GOT3 (cell line): Measurements from ENCODE around the gene PNPLA8.

Experiments
- DNase-seq: peaks from one replicate; lab custom pipeline; 2025; ENCODE audit warnings: mixed read lengths; lab: John Stamatoyannopoulos, UW

Gene PNPLA8

GRCh38 chr7:108441392-108441955 lies 84.5 kb downstream of the PNPLA8 start:
- DNase-seq: no peak

DNA sequence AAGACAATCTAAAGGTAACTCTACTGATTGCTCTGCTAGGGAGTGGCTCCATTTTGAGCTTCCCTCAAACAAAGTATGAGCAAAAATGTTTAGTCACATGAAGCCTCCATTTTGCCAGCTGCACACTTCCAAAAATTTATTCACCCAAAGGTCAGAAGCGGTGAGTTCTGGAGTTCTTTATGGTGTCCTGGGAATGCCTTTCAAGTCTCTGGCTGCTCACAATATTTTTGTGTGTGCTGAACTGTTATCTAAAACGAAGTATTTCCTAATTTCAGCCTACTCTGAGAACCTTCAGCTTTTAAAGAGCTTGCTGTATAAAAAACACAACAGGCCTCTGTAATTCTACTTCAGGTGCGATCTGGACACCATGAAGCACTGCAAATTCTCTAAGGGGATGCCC lies 85.3 kb downstream of the PNPLA8 start:
- DNase-seq: no peak

- no peak for DNase-seq
Measured at GRCh38 chr7:108436906-108437305, 89.0 kb downstream of the PNPLA8 start.

DNA sequence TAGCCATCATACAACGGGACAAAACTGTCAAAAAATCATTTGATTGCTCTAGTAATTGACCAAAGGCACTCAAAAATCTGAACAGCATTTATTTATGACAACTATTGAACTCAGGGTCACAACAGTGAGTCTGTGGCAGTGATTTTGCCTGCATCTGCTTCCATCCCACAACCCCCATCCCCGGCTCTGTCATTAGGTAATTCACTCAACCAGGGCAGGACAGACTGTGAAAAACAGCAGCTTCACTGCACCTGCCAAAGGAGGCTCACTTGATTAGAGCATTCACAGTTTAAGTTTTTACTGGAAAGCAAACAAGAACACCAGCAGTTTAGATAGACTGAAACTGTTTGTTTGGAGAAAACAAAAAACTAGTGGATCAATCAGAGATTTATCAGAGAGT lies 91.9 kb downstream of the PNPLA8 start:
- DNase-seq: no peak

DNA sequence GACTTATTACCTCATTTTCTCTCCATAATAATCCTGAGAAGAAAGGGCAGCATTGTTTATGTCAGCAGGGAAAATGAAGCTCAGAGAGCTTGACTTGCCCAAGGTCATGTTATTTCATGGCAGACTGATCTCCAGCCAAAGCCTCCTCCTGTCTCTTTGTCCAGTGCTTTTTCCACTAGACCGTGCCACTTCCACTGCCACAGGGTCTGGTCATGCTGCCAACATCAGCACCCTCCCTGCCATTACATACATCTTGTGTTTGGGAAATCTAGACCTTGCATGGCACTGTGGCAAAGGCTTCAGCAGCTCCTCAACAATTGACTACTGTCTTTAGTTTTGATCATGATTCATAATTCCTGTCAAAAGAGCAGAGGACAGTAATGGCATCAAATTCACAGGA lies 94.8 kb downstream of the PNPLA8 start:
- DNase-seq: no peak

- DNase-seq: no peak
Measured at GRCh38 chr7:108430664-108431063, 95.3 kb downstream of the PNPLA8 start.

DNA sequence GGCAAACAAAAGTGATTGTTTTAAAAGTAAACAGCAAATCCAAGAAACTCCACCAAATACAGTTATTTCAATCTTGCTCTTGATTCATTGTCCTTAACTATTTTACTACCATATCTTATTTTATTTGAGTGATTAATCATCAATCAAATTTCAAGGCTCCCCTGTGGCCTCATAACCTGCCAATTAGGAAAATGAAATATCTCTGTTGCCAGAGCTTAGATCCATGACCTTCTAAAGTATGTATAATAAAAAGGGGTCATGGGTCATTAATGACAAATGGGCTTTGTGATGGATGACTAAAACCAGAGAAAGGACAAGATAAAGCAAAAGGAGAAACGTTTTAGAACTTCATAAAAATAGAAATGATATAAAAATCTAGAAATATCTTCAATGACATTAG lies 98.2 kb downstream of the PNPLA8 start:
- no peak for DNase-seq

- no peak for DNase-seq
Measured at GRCh38 chr7:108425714-108426275, 100.1 kb downstream of the PNPLA8 start.

DNA sequence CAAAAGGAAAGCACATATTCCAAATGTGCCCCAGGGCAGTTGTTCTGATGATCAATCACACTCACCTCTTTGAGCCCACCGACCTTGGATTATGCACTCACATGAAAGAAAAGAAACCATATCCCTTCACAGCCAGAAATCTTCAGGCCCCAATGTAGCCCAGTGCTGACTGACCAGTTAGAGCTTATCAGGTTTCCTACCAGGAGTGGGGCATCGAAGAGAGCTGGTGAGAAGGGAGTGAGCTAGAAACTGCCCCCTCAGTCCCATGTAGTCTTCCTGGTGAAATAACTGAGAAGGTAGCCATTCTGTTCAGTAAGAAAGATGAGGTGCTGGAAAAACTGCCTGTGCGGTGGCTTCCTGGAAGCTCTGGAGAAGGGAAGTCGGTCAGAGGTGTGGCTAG lies 101.9 kb downstream of the PNPLA8 start:
- DNase-seq: no peak

DNA sequence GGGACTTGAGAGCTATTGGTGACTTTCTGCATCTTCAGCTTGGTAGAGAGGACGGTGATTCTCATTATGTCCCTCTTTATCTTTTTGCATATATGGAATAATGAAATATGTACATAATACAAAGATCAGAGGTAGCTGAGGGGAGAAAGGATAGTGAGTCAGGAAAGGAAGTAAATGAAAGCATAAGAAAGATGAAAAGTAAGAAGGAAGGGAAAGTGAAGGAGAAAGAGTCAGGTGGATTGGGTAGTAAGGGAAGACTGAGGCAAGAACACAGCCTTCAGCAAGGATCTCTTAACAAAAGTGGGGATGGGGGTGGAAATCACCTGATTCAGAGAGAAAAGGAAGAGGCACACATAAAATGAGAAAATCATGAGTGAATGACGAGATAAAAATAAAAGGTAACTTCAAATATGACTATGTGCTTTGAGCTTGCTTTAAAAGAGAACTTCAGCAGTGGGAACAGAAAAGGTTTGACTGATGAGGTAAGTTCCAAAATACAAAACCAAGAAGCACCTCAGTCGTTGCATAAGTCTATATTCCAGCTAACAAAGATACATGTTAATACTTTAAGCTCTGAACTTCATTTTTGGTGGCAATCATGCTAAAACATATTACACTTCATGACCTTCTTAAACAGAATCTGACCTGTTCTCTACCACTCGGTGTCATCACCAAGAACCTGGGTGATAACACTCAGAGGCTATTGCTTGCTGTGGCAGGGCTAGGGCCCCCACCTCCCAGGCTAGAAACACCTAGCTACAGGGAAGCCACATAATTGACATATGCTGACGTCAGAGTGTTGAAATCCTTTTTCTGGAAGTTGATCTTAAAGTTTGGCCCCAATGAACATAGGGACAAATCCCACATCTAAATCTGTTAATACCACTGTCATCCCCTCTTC lies 102.6 kb downstream of the PNPLA8 start:
- no peak for DNase-seq

DNA sequence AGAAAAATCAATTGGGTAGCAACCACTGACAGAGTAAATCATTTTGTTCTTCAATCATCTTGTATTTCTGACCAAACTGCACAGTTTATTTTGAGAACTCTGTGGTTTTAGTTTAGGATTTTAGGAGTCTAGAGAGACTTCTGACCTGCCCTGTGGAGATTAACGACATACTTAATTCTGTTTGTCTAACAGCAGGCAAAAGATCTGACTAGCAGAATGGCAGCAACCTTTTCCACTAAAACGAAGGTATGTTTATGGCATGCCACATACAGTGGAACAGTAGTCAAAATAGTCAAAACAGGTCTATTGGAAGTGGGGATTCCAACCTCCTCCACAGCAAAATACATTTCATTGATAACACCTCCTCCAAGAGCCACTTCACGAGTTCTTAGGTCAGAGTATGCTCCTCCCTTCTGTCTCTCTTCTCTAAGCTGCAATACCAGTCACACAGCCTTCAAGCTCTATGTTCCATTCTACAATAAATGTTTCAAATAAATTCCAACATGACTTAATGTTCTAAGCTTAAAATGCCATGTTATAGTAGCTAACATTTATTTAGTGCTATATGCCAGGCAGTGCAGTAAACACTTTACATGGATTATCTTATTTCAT lies 104.1 kb downstream of the PNPLA8 start:
- no peak for DNase-seq
